PC-3 (cell line): ENCODE results near the gene ESR1.

Experiments used
- CTCF ChIP-seq: fragments of 300-600 bp; sonication (generic); conservative IDR thresholded peaks from 2 replicates; pipeline ENCODE4 v1.5.1; 2017; ENCODE audit warnings: antibody characterized with exemption, low read depth, mild to moderate bottlenecking, low read length
- EZH2 ChIP-seq: fragments of 300-600 bp; sonication (generic); IDR thresholded peaks from one replicate; pipeline ENCODE4 v1.6.1; 2017; ENCODE audit warnings: antibody characterized with exemption, mild to moderate bottlenecking, low read length; ENCODE audit not compliant: unreplicated experiment
- EZH2phosphoT487 ChIP-seq: fragments of 300-600 bp; sonication (generic); IDR thresholded peaks from 2 replicates; pipeline ENCODE4 v1.6.1; 2018; ENCODE audit warnings: mild to moderate bottlenecking, antibody characterized with exemption, low read length, borderline replicate concordance

- TF ChIP-seq EZH2phosphoT487 (no peak), CTCF (no peak), EZH2 (no peak)
Observed at GRCh38 chr6:152112491-152113261, 305.2 kb downstream of the ESR1 start.
